HEK293T (cell line): Measurements from ENCODE around the gene HDAC9.

Experiments used
- ARNT ChIP-seq: fragments of 450-650 bp; IDR thresholded peaks from 2 replicates; pipeline ENCODE4 v1.6.1; 2017; ENCODE audit warnings: mild to moderate bottlenecking
- FOXM1 ChIP-seq: fragments of 450-650 bp; IDR thresholded peaks from 2 replicates; pipeline ENCODE4 v1.6.1; 2017; ENCODE audit warnings: mild to moderate bottlenecking, borderline replicate concordance
- SUZ12 ChIP-seq: fragments of 450-650 bp; IDR thresholded peaks from 2 replicates; pipeline ENCODE4 v1.6.1; 2016; ENCODE audit warnings: mild to moderate bottlenecking

DNA sequence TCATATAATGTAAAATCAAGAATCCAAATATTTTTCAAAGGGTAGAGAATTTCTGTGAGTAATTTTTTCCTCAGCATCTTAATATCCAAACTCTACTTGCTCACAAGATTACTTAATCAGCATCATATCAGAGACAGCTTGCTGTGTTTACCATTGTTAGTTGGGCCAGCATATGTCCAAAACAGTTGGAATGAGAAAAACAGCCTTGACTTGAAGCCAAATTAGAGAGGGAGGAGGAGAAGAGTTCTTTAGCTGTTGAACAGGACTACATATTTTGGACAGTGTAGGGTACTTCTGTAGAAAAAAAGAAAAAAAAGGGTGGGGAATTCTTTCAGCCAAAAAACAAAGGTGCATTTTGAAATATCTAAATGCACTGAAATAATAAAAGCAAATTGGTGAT is 69.8 kb downstream of the HDAC9 start:
- TF ChIP-seq SUZ12: no peak
- TF ChIP-seq FOXM1: no peak
- TF ChIP-seq ARNT: no peak
